Measurements from ENCODE around the gene NCAN. TPM values are rescaled to one million over a fixed set of nuclear protein-coding genes. Genes with fewer than 3 reads are reported as not detected.
"Not testable (repeated sequence)": the region's sequence is repeated elsewhere in the genome, so short reads cannot be mapped to it uniquely, and the experiment has no call there.

NCAN gene
- total RNA-seq, 1 experiment from 2014 or later = not detected

- Mint-ChIP-seq H3K27ac (ENCODE audit: low read depth, unreplicated experiment) (no peak overlapping the region), H3K9me3 (ENCODE audit: unreplicated experiment) (no peaks in the 10 kb centered on the region), H3K4me3 (ENCODE audit: unreplicated experiment) (no peak overlapping the region), H3K27me3 (ENCODE audit: insufficient read depth, unreplicated experiment) (peaks cover 22% of the 10 kb centered on the region), H3K36me3 (ENCODE audit: insufficient read depth, unreplicated experiment) (no peaks in the 10 kb centered on the region), H3K4me1 (ENCODE audit: insufficient read depth, unreplicated experiment) (no peaks in the 10 kb centered on the region)
- DNase-seq (ENCODE audit: unreplicated experiment) = no peak
- ChIA-PET CTCF (no interaction called here), POLR2A (no interaction called here)
- intact Hi-C loops (cut with micrococcal nuclease) = no loop called here
- no TSS peak for BruUV-seq (replicated peaks)
- no peak for TF ChIP-seq CTCF (IDR thresholded peaks at IDR 0.05; ENCODE audit: unreplicated experiment)
These were observed 27.9 kb downstream of the NCAN start for GRCh38 chr19:19239675-19240074.

- intact Hi-C loops (cut with micrococcal nuclease) = no loop called here
- TF ChIP-seq CTCF (IDR thresholded peaks at IDR 0.05; ENCODE audit: unreplicated experiment) = no peak
- DNase-seq (ENCODE audit: unreplicated experiment) = no peak
- POLR2A ChIA-PET = no interaction called here
- H3K27me3 Mint-ChIP-seq (ENCODE audit: insufficient read depth, unreplicated experiment) = peaks cover 22% of the 10 kb centered on the region
- CTCF ChIA-PET = no interaction called here
- BruUV-seq (replicated peaks) = no TSS peak
- H3K9me3 Mint-ChIP-seq (ENCODE audit: unreplicated experiment) = no peaks in the 10 kb centered on the region
- no peak overlapping the region for H3K27ac Mint-ChIP-seq (ENCODE audit: low read depth, unreplicated experiment)
- no peaks in the 10 kb centered on the region for H3K4me1 Mint-ChIP-seq (ENCODE audit: insufficient read depth, unreplicated experiment)
- no peaks in the 10 kb centered on the region for H3K36me3 Mint-ChIP-seq (ENCODE audit: insufficient read depth, unreplicated experiment)
- H3K4me3 Mint-ChIP-seq (ENCODE audit: unreplicated experiment) = no peak overlapping the region
These were observed 28.7 kb downstream of the NCAN start for GRCh38 chr19:19240476-19240875.

DNA sequence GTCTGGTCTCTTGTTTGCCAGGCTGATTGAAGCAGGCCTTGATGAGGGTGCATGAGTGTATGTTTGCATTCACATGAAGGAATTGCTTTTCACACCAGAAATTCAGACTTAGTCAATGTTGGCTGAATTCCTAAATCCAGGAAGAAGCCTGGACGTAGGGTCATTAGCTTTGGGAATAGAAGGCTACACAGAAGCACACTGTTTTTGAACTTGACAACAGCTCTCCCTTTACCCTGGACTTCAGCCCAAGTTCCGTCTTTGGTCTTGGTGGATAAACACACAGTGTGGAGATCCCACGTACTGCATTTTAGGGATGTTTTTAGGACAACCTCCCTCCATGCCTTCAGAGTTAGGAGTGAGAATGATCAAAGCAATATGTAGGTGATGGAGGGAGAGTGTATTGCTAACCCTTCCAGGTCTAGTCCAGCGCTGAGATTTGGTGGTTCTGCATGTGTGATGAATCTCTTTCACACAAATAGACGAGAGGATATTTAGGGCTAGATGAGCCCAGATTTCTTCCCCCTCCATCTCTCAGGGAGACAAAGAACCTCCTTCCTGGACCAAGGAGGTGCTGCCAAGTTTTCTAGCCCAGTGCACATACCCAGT lies 38.5 kb downstream of the NCAN start:
- no peak for DNase-seq (ENCODE audit: unreplicated experiment)
- no peak for TF ChIP-seq CTCF (IDR thresholded peaks at IDR 0.05; ENCODE audit: unreplicated experiment)
- H3K36me3 Mint-ChIP-seq (ENCODE audit: insufficient read depth, unreplicated experiment) = no peaks in the 10 kb centered on the region
- ChIA-PET POLR2A (no interaction called here), CTCF (interaction anchor here (0.6 kb wide), 2 partner anchors 65 to 265 kb away, joined by 3 read pairs; partner anchors contain the start of gene TSSK6)
- no peaks in the 10 kb centered on the region for H3K4me1 Mint-ChIP-seq (ENCODE audit: insufficient read depth, unreplicated experiment)
- no peak overlapping the region for H3K27ac Mint-ChIP-seq (ENCODE audit: low read depth, unreplicated experiment)
- no peaks in the 10 kb centered on the region for H3K9me3 Mint-ChIP-seq (ENCODE audit: unreplicated experiment)
- H3K4me3 Mint-ChIP-seq (ENCODE audit: unreplicated experiment) = no peak overlapping the region
- no TSS peak for BruUV-seq (replicated peaks)
- intact Hi-C loops (cut with micrococcal nuclease) = no loop called here
- H3K27me3 Mint-ChIP-seq (ENCODE audit: insufficient read depth, unreplicated experiment) = peaks cover 60% of the 10 kb centered on the region

DNA sequence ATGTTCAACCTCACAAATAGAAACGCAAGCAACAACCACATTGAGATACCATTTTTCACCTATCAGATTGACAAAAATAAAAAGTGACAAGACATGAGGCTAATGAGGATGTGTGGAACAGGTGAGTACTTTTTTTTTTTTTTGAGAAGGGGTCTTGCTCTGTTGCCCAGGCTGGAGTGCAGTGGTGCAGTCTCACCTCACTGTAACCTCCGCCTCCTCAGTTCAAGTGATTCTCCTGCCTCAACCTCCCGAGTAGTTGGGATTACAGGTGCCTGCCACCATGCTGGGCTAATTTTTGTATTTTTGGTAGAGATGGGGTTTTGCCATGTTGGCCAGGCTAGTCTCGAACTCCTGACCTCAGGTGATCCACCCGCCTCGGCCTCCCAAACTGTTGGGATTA lies 41.7 kb downstream of the NCAN start:
- H3K27me3 Mint-ChIP-seq (ENCODE audit: insufficient read depth, unreplicated experiment) = peaks cover 76% of the 10 kb centered on the region
- POLR2A ChIA-PET; H3K4me3 Mint-ChIP-seq (ENCODE audit: unreplicated experiment); H3K9me3 Mint-ChIP-seq (ENCODE audit: unreplicated experiment); CTCF ChIA-PET; H3K27ac Mint-ChIP-seq (ENCODE audit: low read depth, unreplicated experiment); intact Hi-C loops (cut with micrococcal nuclease); H3K36me3 Mint-ChIP-seq (ENCODE audit: insufficient read depth, unreplicated experiment); BruUV-seq (replicated peaks); H3K4me1 Mint-ChIP-seq (ENCODE audit: insufficient read depth, unreplicated experiment); DNase-seq (ENCODE audit: unreplicated experiment): not testable (repeated sequence)

All from MCF 10A (cell line).